HG03520 (cell line): ENCODE measurements around the gene KLHDC7A.

Experiments used
- ATAC-seq: cut with Tn5 transposase; IDR thresholded peaks from one replicate; pipeline ENCODE4 v1.9.1; 2021; ENCODE audit warnings: mild to moderate bottlenecking, moderate library complexity; ENCODE audit not compliant: unreplicated experiment

KLHDC7A gene

GRCh38 chr1:18470671-18471355, 9.9 kb upstream of the KLHDC7A start:
- ATAC-seq: no peak

- no peak for ATAC-seq
Observed at GRCh38 chr1:18473195-18473815, 7.4 kb upstream of the KLHDC7A start.

GRCh38 chr1:18474559-18475175, 6.1 kb upstream of the KLHDC7A start:
- ATAC-seq: no peak

- ATAC-seq: no peak
Observed at GRCh38 chr1:18475234-18475905, 5.4 kb upstream of the KLHDC7A start.

- ATAC-seq: no peak
Observed at GRCh38 chr1:18479454-18479853, 1.3 kb upstream of the KLHDC7A start.

- no peak for ATAC-seq
Observed at GRCh38 chr1:18481190-18481920, 625 bp downstream of the KLHDC7A start.

- no peak for ATAC-seq
Observed at GRCh38 chr1:18481921-18482701, 1.4 kb downstream of the KLHDC7A start.

GRCh38 chr1:18482721-18483425, 2.1 kb downstream of the KLHDC7A start:
- no peak for ATAC-seq

GRCh38 chr1:18484276-18484675, 3.5 kb downstream of the KLHDC7A start:
- no peak for ATAC-seq

- ATAC-seq: no peak
Observed at GRCh38 chr1:18484721-18485120, 4.0 kb downstream of the KLHDC7A start.

GRCh38 chr1:18485227-18485626, 4.5 kb downstream of the KLHDC7A start:
- no peak for ATAC-seq

- ATAC-seq: no peak
Observed at GRCh38 chr1:18486195-18486594, 5.5 kb downstream of the KLHDC7A start.

- ATAC-seq: no peak
Observed at GRCh38 chr1:18489417-18490143, 8.8 kb downstream of the KLHDC7A start.

- ATAC-seq: no peak
Observed at GRCh38 chr1:18491168-18491567, 10.4 kb downstream of the KLHDC7A start.

GRCh38 chr1:18494304-18494703, 13.6 kb downstream of the KLHDC7A start:
- no peak for ATAC-seq

GRCh38 chr1:18495635-18496034, 14.9 kb downstream of the KLHDC7A start:
- ATAC-seq: no peak

GRCh38 chr1:18496056-18496455, 15.3 kb downstream of the KLHDC7A start:
- ATAC-seq: no peak

- ATAC-seq: no peak
Observed at GRCh38 chr1:18496497-18497235, 15.9 kb downstream of the KLHDC7A start.
